Tibial artery (tissue), 4 donors: ENCODE results near the gene CDC42SE2.

Experiments
- DNase-seq, 2 donors: peaks; one replicate each; pipeline ENCODE4 v3.0.0-alpha.2; 2019
- H3K27ac ChIP-seq, 2 donors: fragments of 200-600 bp; sonication (generic) in 1 of 2; 1 replicate in 1 of 2; 2 replicates in 1 of 2; pipeline ENCODE4 v1.5.1; 2018 to 2019; ENCODE audit warnings: mild to moderate bottlenecking in 1 of 2
- H3K27me3 ChIP-seq, 2 donors: fragments of 200-600 bp; sonication (generic) in 1 of 2; one replicate each; pipeline versions ENCODE4 v1.5.1 to v1.6.0; 2016 to 2019
- H3K36me3 ChIP-seq, 3 donors: fragments of 200-600 bp; sonication (generic) in 2 of 3; one replicate each; pipeline ENCODE4 v1.5.1; 2016 to 2019; ENCODE audit warnings: mild to moderate bottlenecking in 2 of 3
- H3K4me1 ChIP-seq, 4 donors: fragments of 200-600 bp; sonication (generic) in 2 of 4; 1 replicate in 3 of 4; 2 replicates in 1 of 4; pipeline ENCODE4 v1.5.1; 2016 to 2019
- H3K4me3 ChIP-seq, 2 donors: fragments of 200-600 bp; sonication (generic) in 1 of 2; 1 replicate in 1 of 2; 2 replicates in 1 of 2; pipeline ENCODE4 v1.5.1; 2018 to 2019; ENCODE audit warnings: mild to moderate bottlenecking in 2 of 2
- H3K9me3 ChIP-seq, 3 donors: fragments of 200-600 bp; sonication (generic) in 1 of 3; one replicate each; pipeline ENCODE4 v1.5.1; 2016 to 2019
- CTCF ChIP-seq, 2 experiments: fragments of 200-600 bp in 1 of 2; fragments of 450-650 bp in 1 of 2; IDR thresholded peaks; one replicate each; pipeline ENCODE4 v1.5.1; 2017 to 2019; ENCODE audit warnings: antibody characterized with exemption in 2 of 2, mild to moderate bottlenecking in 1 of 2, moderate library complexity in 1 of 2
- intact Hi-C: fragments of 100-400 bp; cut with DNase I; formaldehyde crosslinking; loops from one replicate; pipeline ENCODE4 v1.15.0; 2023; ENCODE audit warnings: low total_unique reads

CDC42SE2 gene

GRCh38 chr5:131400585-131400984, 136.7 kb downstream of the CDC42SE2 start:
- Histone ChIP-seq H3K27me3 (no peaks in the 10 kb centered on the region), H3K27ac (no peak overlapping the region), H3K4me1 (no peaks in the 10 kb centered on the region), H3K9me3 (peaks cover 0 to 4% (median 3%) of the 10 kb centered on the region in 3 donors), H3K4me3 (no peak overlapping the region), H3K36me3 (peaks cover 22 to 49% (median 38%) of the 10 kb centered on the region in 3 donors)
- no peak for DNase-seq
- no peak for TF ChIP-seq CTCF (IDR thresholded peaks at IDR 0.05)
- intact Hi-C loops = no loop called here

GRCh38 chr5:131405674-131406073, 141.8 kb downstream of the CDC42SE2 start:
- intact Hi-C loops = no loop called here
- peaks cover 32 to 48% (median 46%) of the 10 kb centered on the region in 3 donors for H3K36me3 ChIP-seq
- no peak for DNase-seq
- no peak for TF ChIP-seq CTCF (IDR thresholded peaks at IDR 0.05)
- no peaks in the 10 kb centered on the region for H3K27me3 ChIP-seq
- H3K9me3 ChIP-seq = peaks cover 0 to 4% (median 3%) of the 10 kb centered on the region in 3 donors
- H3K4me1 ChIP-seq = no peaks in the 10 kb centered on the region
- no peak overlapping the region for H3K27ac ChIP-seq
- H3K4me3 ChIP-seq = no peak overlapping the region

- H3K36me3 ChIP-seq = peaks cover 32 to 48% (median 43%) of the 10 kb centered on the region in 3 donors
- H3K4me1 ChIP-seq = no peaks in the 10 kb centered on the region
- no peak for DNase-seq
- no peak overlapping the region for H3K27ac ChIP-seq
- intact Hi-C loops = no loop called here
- TF ChIP-seq CTCF (IDR thresholded peaks at IDR 0.05) = no peak
- H3K27me3 ChIP-seq = no peaks in the 10 kb centered on the region
- H3K4me3 ChIP-seq = no peak overlapping the region
- peaks cover 0 to 4% (median 3%) of the 10 kb centered on the region in 3 donors for H3K9me3 ChIP-seq
Observed at GRCh38 chr5:131406076-131406475, 142.2 kb downstream of the CDC42SE2 start.

- TF ChIP-seq CTCF (IDR thresholded peaks at IDR 0.05) = no peak
- no peak overlapping the region for H3K27ac ChIP-seq
- no peak for DNase-seq
- no peak overlapping the region for H3K4me3 ChIP-seq
- no peaks in the 10 kb centered on the region for H3K27me3 ChIP-seq
- H3K4me1 ChIP-seq = no peaks in the 10 kb centered on the region
- H3K9me3 ChIP-seq = no peaks in the 10 kb centered on the region
- peaks cover 32 to 48% (median 37%) of the 10 kb centered on the region in 3 donors for H3K36me3 ChIP-seq
- intact Hi-C loops = no loop called here
Observed at GRCh38 chr5:131406975-131407638, 143.3 kb downstream of the CDC42SE2 start.

GRCh38 chr5:131413605-131414559, 150.0 kb downstream of the CDC42SE2 start:
- Histone ChIP-seq H3K4me1 (no peaks in the 10 kb centered on the region), H3K27me3 (no peaks in the 10 kb centered on the region), H3K36me3 (peaks cover 0 to 5% (median 0%) of the 10 kb centered on the region in 3 donors), H3K4me3 (no peak overlapping the region), H3K27ac (no peak overlapping the region), H3K9me3 (no peaks in the 10 kb centered on the region)
- no peak for TF ChIP-seq CTCF (IDR thresholded peaks at IDR 0.05)
- intact Hi-C loops = loop anchor here (10.0 kb wide), 2 partner anchors 249 to 1519 kb away; partner anchors contain the start of gene HINT1
- no peak for DNase-seq
